Measurements from ENCODE around the gene GADD45GIP1. TPM values are rescaled to one million over a fixed set of nuclear protein-coding genes. Genes with fewer than 3 reads are reported as not detected.

GADD45GIP1 gene
- 75.2 and 77.3 TPM in 2 replicates for total RNA-seq (2014; rRNA removed; shearing (Covaris generic))
- 55.3 and 64.7 TPM in 2 replicates for polyA plus RNA-seq (2015; cell fraction: cytosol; rRNA removed)
- polyA plus RNA-seq (2015; cell fraction: nucleus; rRNA removed) = 24.3 and 31.7 TPM in 2 replicates

- peak; percentile 79 for DNase-seq (ENCODE audit: low read depth)
These were observed at the start of gene GADD45GIP1 for GRCh38 chr19:12956446-12957388. Gene GADD45GIP1, minus strand, starts transcription at chr19:12957223. Its CDS starts 11 bp downstream, at chr19:12957212.

DNA sequence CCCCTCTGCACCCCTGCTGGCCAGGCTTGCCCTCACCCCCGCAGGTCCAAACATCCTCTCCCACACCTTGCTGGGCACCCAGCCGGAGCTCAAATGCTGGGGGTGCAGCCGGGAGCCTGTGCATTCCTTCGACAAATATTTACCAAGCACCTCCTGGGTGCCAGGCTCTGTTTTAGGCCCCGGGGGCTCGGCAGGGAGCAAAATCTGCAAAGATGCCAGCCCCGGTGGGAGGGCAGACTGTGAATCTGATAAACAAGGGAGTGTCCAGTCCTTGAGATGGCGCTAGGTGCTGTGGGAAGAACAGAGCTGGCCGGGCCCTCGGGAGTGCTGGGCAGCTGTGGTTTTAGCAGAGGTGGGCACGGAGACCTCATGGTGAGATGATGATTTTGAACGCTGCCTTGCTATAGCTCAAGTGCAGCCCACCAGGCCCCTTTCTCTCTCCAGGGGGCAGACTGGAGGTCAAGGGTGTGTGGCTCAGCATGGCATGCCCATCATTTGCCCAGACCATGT is 48.9 kb upstream of the GADD45GIP1 start:
- no peak for DNase-seq (ENCODE audit: low read depth)

DNA sequence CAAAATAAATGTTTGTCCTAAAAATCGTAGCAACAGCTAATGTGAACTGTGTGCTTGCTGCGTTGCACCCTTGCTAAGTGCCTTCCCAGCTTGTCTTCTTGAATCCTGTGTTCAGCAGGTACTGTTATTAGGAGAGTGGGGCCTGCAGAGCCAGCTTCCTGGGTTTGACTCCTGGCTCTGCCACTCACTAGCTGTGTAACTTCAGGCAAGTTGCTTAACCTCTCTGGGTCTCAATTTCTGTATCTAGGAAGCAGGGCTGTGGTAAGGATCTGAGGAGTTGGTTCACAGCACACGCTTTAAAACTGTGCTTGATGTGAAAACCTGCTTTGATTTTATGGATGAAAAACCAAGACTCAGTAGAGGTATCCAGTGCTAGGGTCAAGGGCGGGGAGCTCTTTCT is 48.2 kb upstream of the GADD45GIP1 start:
- no peak for DNase-seq (ENCODE audit: low read depth)

DNA sequence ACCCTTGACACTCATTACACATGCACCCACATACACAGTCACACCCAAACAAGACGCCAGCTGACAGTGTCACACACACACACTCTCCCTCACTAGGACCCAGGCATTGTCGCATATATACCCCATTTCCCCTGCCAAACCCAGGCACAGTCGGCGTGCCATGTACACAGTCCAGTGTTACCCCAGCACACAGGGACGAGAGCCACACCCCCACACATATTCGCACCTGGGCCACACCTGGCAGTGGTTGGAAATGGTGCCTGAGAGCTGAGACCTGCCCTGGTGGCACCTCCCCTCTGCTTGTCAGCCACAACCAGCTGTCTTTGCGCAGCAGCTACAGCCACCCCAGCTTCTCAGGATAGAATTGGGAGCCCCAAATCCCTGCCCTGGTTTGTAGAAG is 47.2 kb upstream of the GADD45GIP1 start:
- no peak for DNase-seq (ENCODE audit: low read depth)

- no peak for DNase-seq (ENCODE audit: low read depth)
These were observed 46.1 kb upstream of the GADD45GIP1 start for GRCh38 chr19:13003081-13003480.

DNA sequence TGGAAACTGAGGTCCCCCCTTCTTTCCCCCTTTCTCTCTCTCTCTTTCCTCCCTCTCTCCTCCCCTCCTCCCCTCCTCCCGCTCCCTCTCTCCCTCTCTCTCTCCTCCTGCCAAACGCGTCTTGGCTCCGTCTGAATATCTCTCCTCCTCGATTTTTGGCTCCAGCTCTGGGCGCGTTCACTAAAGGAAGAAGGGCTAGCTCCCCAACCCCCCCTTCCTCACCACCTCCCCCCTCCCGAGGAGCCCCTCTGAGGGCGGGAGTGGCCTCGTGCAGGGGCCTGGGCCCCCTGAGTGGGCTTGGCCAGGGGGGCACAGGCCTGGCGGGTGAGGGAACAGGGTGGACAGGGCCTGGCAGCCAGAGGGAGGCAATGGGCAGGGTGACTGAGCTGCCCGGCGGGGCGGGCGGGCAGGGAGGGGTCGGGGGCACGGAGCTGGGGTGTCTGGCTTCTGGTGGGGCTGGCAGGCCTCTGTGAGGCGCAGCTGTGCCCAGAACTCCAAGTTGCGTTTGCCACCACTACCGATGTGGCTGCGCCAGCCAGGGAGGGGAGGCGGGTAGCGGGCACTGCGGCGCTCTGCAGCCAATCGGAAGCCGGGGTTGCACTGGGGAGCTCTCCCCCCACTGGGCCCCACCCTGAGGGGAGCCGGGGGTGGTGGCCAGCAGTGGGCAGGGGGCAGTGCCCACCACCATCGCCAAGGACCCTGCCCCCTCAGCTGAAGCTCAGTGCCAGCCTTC is 45.3 kb upstream of the GADD45GIP1 start:
- DNase-seq (ENCODE audit: low read depth) = no peak

GRCh38 chr19:13001502-13002165 is 44.6 kb upstream of the GADD45GIP1 start:
- DNase-seq (ENCODE audit: low read depth) = no peak

DNA sequence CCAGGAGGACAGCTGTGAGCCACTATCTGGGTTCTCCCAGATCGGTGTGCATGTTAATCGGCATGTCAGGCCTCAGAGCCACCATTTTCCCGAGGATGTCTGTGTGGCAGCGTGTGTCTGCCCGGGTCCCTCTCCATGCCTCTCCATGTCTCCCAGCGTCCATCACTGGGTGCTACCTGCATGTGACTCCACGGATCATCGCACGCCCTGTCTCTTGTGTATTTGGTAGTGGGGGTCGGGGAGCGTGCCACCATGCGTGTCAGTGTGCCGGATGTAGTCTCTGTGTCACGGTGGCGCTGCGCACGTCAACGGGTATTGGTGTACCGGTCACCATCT is 44.1 kb upstream of the GADD45GIP1 start:
- DNase-seq (ENCODE audit: low read depth) = no peak

GRCh38 chr19:12997967-12998940 is 41.2 kb upstream of the GADD45GIP1 start:
- DNase-seq (ENCODE audit: low read depth) = no peak

- DNase-seq (ENCODE audit: low read depth) = no peak
These were observed 40.4 kb upstream of the GADD45GIP1 start for GRCh38 chr19:12997179-12997966.

- DNase-seq (ENCODE audit: low read depth) = no peak
These were observed 39.5 kb upstream of the GADD45GIP1 start for GRCh38 chr19:12996406-12997094.

DNA sequence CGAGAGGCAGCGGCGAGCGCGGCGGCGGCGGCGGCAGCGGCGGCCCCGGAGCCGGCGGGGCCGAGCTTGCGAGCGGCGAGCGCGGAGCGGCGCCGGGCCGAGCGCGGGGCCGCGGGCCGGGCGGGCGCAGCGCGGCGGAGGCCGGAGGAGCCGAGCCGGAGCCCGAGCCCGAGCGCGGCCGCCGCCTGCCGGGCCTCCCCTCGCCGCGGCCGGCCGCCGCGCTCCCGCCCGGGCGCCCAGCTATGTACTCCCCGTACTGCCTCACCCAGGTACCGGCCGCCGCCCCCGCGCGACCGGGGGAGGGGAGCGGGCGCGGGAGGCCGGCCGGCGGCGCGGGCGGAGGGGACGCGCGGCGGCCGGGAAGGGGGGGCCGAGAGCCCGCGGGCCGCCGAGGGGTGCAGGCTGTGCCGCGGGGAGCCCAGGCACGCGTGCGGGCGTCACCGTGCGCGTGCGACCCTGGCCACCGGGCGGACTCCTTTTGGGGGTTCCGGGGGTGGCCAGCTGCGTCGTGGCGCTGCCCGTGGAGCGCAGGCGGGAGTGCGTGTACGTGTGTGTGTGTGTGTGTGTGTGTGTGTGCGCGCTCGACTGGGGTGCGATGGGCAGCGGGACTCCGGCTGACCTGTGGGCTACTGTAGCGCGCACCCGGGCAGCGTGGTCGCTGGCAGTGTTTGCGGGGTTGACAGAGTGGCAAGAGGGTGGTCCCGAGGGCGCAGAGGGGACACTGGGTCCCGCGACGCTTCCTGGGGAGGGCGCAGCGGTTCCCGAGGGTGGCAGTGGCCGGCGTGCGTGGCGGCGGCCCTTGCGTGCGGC is 38.8 kb upstream of the GADD45GIP1 start:
- DNase-seq (ENCODE audit: low read depth) = no peak

GRCh38 chr19:12994701-12995595 is 37.9 kb upstream of the GADD45GIP1 start, which contains the start of gene NFIX:
Gene NFIX, plus strand, starts transcription at chr19:12995475. Its CDS starts 363 bp downstream, at chr19:12995838.
- no peak for DNase-seq (ENCODE audit: low read depth)

- no peak for DNase-seq (ENCODE audit: low read depth)
These were observed 36.5 kb upstream of the GADD45GIP1 start for GRCh38 chr19:12993562-12993961.

GRCh38 chr19:12992729-12993128 is 35.7 kb upstream of the GADD45GIP1 start:
- no peak for DNase-seq (ENCODE audit: low read depth)

DNA sequence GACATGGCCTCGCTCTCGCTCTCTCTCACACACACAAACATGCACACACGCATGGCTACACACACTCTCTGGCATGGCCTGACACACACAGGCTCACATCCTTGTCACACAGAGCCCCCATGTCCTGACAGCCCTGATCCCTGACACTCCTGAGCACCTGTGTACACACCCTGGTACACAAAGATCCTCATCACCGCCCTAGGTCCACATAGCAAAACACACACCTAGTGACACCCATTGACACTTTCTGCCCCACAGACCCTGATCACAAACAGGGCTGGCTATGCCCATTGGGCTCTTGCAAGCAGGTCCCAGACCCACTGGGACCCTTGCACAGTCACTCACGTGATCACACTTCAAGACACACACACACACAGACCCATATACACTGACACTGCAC is 34.3 kb upstream of the GADD45GIP1 start:
- DNase-seq (ENCODE audit: low read depth) = no peak

DNA sequence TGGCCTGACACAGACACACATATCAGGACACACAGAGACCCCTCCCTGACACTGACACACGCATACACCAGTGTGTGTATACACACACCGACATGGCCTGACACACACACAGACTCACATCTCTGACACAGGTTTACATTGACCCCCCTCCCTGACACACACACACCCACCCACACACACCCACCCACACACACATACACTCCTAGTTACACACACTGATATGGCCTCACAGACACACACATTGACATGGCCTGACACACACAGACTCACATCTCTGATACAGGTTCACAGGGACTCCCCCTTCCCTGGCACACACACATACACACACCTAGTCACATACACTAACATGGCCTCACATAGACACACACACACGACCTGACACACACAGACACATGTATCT is 33.8 kb upstream of the GADD45GIP1 start:
- no peak for DNase-seq (ENCODE audit: low read depth)

Measured in HT1080 (cell line).